Measurements from ENCODE around the gene SPEF2. TPM values are rescaled to one million over a fixed set of nuclear protein-coding genes. Genes with fewer than 3 reads are reported as not detected.

The SPEF2 gene
- total RNA-seq, 1 experiment from 2014 or later = 4.0 TPM

DNA sequence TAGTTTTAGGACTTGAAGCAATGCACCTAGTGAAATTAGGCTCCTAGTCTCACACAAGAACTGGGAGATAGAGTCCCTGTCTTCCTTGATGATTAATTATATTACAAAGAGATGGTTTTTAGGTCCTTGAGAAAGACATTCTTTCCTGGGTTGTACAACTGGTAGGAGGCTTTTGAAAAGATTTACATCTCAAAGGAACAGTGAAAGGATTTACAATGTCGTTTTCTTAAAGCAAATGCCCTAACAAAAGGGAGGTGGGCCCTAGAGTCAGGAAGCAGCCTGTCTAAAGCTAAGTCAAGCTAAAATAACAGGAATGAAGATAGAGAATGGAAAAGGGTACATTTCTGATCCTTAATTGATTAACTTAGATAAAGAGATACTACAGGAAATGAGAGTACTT lies 136.8 kb downstream of the SPEF2 start:
- TF ChIP-seq, protein P1, sequence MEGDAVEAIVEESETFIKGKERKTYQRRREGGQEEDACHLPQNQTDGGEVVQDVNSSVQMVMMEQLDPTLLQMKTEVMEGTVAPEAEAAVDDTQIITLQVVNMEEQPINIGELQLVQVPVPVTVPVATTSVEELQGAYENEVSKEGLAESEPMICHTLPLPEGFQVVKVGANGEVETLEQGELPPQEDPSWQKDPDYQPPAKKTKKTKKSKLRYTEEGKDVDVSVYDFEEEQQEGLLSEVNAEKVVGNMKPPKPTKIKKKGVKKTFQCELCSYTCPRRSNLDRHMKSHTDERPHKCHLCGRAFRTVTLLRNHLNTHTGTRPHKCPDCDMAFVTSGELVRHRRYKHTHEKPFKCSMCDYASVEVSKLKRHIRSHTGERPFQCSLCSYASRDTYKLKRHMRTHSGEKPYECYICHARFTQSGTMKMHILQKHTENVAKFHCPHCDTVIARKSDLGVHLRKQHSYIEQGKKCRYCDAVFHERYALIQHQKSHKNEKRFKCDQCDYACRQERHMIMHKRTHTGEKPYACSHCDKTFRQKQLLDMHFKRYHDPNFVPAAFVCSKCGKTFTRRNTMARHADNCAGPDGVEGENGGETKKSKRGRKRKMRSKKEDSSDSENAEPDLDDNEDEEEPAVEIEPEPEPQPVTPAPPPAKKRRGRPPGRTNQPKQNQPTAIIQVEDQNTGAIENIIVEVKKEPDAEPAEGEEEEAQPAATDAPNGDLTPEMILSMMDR (IDR thresholded peaks at IDR 0.05; ENCODE audit: insufficient read depth in 1 of 2, low read depth in 1 of 2, low read length in 1 of 2, severe bottlenecking in 1 of 2, unreplicated experiment in 1 of 2) = no peak
- Mint-ChIP-seq H3K27me3 (ENCODE audit: insufficient read depth, unreplicated experiment) (no peaks in the 10 kb centered on the region), H3K9me3 (ENCODE audit: unreplicated experiment) (no peaks in the 10 kb centered on the region), H3K4me3 (ENCODE audit: unreplicated experiment) (no peak overlapping the region), H3K27ac (ENCODE audit: unreplicated experiment) (no peak overlapping the region), H3K4me1 (ENCODE audit: low read depth, unreplicated experiment) (no peaks in the 10 kb centered on the region), H3K36me3 (ENCODE audit: insufficient read depth, unreplicated experiment) (no peaks in the 10 kb centered on the region)
- ChIA-PET POLR2A (no interaction called here), CTCF (no interaction called here)
- DNase-seq = no peak
- intact Hi-C loops (cut with micrococcal nuclease; ENCODE audit: unreplicated experiment) = no loop called here
- no TSS peak for BruUV-seq (replicated peaks)
- no peaks in the 10 kb centered on the region for H3K4me1 ChIP-seq
- no peaks in the 10 kb centered on the region for H3K27me3 ChIP-seq (replicated peaks; ENCODE audit: control insufficient read depth, insufficient read depth, low read length)
- no peaks in the 10 kb centered on the region for H3K36me3 ChIP-seq (ENCODE audit: control insufficient read depth, insufficient read depth, low read length)
- no peak overlapping the region for H3K4me3 ChIP-seq (ENCODE audit: low read depth, low read length)
- H3K9me3 ChIP-seq = no peaks in the 10 kb centered on the region

DNA sequence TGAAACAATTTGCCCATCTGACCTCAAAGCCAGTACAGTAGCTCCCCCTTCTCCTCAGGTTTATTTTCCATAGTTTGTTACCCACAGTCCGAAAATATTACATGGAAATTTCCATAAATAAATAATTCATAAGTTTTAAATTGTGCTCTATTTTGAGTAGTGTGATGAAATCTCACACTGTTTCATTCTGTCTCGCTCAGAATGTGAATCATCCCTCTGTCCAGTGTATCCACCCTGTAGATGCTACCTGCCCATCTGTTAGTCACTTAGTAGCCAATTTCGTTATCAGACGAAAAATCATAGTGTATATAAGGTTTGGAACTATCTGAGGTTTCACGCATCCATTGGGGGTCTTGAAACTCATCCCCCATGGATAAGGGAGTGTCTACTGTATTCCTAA lies 138.3 kb downstream of the SPEF2 start:
- H3K4me1 ChIP-seq = no peaks in the 10 kb centered on the region
- H3K4me3 ChIP-seq (ENCODE audit: low read depth, low read length) = no peak overlapping the region
- no peak for DNase-seq
- POLR2A ChIA-PET = no interaction called here
- Mint-ChIP-seq H3K27ac (ENCODE audit: unreplicated experiment) (no peak overlapping the region), H3K36me3 (ENCODE audit: insufficient read depth, unreplicated experiment) (no peaks in the 10 kb centered on the region), H3K9me3 (ENCODE audit: unreplicated experiment) (no peaks in the 10 kb centered on the region), H3K4me1 (ENCODE audit: low read depth, unreplicated experiment) (no peaks in the 10 kb centered on the region), H3K27me3 (ENCODE audit: insufficient read depth, unreplicated experiment) (peaks cover 6% of the 10 kb centered on the region), H3K4me3 (ENCODE audit: unreplicated experiment) (no peak overlapping the region)
- H3K27me3 ChIP-seq (replicated peaks; ENCODE audit: control insufficient read depth, insufficient read depth, low read length) = no peaks in the 10 kb centered on the region
- TF ChIP-seq, protein P1 (IDR thresholded peaks at IDR 0.05; ENCODE audit: insufficient read depth in 1 of 2, low read depth in 1 of 2, low read length in 1 of 2, severe bottlenecking in 1 of 2, unreplicated experiment in 1 of 2) = no peak
- H3K9me3 ChIP-seq = no peaks in the 10 kb centered on the region
- no TSS peak for BruUV-seq (replicated peaks)
- CTCF ChIA-PET = no interaction called here
- no peaks in the 10 kb centered on the region for H3K36me3 ChIP-seq (ENCODE audit: control insufficient read depth, insufficient read depth, low read length)
- intact Hi-C loops (cut with micrococcal nuclease; ENCODE audit: unreplicated experiment) = no loop called here

DNA sequence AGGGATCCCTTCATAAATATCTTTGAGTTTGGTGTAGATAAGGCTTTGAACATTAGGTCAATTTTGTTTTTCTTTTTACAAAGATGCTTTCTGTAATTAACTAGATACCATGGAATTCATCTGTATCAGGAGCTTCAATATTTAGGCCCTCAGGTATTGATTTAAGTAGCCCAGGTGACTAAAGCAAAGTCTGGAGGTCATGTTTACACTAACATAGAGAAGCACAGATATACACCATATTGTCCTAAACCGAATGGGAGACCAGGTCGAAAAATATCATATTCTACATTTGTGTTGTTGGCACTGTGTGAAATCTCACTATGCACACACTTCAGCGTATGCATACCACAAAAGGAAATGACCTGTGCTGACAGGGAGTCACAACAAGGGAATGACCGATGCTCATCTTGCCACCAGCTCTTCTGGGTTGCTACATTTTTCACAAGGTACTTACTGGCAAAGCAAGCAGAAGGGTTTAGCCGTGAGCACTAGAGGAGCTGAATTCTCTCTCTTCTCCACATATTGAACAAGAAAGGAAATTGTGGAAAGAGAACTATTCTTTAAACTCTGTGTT lies 140.6 kb downstream of the SPEF2 start:
- no peak overlapping the region for H3K4me3 ChIP-seq (ENCODE audit: low read depth, low read length)
- Mint-ChIP-seq H3K27me3 (ENCODE audit: insufficient read depth, unreplicated experiment) (peaks cover 6% of the 10 kb centered on the region), H3K9me3 (ENCODE audit: unreplicated experiment) (no peaks in the 10 kb centered on the region), H3K4me1 (ENCODE audit: low read depth, unreplicated experiment) (no peaks in the 10 kb centered on the region), H3K4me3 (ENCODE audit: unreplicated experiment) (no peak overlapping the region), H3K27ac (ENCODE audit: unreplicated experiment) (no peak overlapping the region), H3K36me3 (ENCODE audit: insufficient read depth, unreplicated experiment) (no peaks in the 10 kb centered on the region)
- CTCF ChIA-PET = no interaction called here
- H3K36me3 ChIP-seq (ENCODE audit: control insufficient read depth, insufficient read depth, low read length) = no peaks in the 10 kb centered on the region
- BruUV-seq (replicated peaks) = no TSS peak
- TF ChIP-seq, protein P1 (IDR thresholded peaks at IDR 0.05; ENCODE audit: insufficient read depth in 1 of 2, low read depth in 1 of 2, low read length in 1 of 2, severe bottlenecking in 1 of 2, unreplicated experiment in 1 of 2) = no peak
- POLR2A ChIA-PET = no interaction called here
- peaks cover 2% of the 10 kb centered on the region for H3K27me3 ChIP-seq (replicated peaks; ENCODE audit: control insufficient read depth, insufficient read depth, low read length)
- intact Hi-C loops (cut with micrococcal nuclease; ENCODE audit: unreplicated experiment) = no loop called here
- H3K4me1 ChIP-seq = no peaks in the 10 kb centered on the region
- no peak for DNase-seq
- H3K9me3 ChIP-seq = no peaks in the 10 kb centered on the region

Measured in Caco-2 (cell line).